HG03432 (cell line): ENCODE data around the gene JMJD1C.
"Not testable (repeated sequence)": the region's sequence is repeated elsewhere in the genome, so short reads cannot be mapped to it uniquely, and the experiment has no call there.

Experiments used
- ATAC-seq: cut with Tn5 transposase; IDR thresholded peaks from one replicate; pipeline ENCODE4 v1.9.1; 2021; ENCODE audit warnings: mild to moderate bottlenecking, moderate library complexity; ENCODE audit not compliant: unreplicated experiment

The JMJD1C gene

DNA sequence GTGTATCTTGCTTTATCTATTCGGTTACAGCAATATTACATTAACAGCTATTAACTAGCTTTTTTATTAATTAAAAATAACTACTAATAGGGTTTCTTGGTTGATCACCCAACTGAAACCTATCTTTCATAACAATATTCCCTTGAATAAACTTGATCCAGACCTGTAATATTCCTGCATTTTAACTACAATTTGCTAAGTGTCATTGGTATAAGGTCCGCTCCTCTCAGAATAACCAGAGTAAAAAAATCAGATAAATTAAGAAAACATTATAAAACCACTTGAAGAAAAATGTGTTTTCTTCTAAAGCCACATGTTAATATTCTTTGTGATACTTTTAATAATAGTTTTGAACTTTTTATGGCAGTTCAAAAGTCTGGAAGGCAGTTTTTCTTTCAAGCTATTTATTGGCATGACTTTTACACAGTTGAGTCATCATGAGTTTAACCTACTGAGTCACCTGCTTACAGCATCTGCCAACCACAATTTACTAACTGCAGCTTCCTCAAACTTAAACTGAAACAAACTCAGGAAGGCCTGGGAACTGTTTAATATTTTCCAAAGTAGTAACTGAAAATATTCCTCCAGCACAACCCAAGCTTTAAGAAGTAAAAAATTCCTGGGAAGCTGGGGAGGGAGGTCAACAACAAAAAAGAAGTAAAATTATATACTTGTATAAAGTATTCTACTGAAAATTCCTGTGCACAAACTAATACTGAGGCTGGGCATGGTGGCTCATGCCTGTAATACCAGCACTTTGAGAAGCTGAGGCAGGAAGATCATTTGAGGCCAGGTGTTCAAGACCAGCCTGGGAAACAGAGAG, 229.5 kb downstream of the JMJD1C start:
- ATAC-seq, result peak; percentile 94

DNA sequence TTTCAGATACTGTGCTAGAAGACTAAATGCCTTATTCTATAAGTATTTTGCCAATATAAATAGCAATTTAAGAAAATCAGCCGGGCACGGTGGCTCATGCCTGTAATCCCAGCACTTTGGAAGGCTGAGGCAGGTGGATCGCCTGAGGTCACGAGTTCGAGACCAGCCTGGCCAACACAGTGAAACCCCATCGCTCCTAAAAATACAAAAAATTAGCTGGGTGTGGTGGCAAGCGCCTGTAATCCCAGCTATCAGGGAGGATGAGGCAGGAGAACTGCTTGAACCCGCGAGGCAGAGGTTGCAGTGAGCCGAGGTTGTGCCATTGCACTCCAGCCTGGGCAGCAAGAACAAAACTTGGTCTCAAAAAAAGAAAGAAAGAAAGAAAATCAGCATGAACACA, 230.6 kb downstream of the JMJD1C start:
- not testable (repeated sequence) for ATAC-seq

DNA sequence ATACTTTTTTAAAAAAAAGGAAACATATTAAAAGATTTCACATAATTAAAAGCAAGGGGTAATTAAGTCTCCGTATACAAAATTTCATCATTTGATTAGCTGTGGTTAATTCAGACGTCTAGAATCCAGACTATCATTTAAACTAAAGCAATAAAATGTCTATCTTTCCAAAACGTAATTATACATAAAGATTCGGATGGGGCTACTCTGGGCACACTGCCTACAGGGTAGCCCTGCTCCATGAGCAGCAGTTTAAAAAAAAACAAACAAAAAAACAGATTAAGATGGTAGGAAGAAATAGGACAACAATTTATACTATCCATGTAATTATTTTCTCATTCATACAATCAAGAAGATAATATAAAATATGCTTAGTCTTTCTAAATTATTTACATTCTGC, 236.6 kb downstream of the JMJD1C start:
- ATAC-seq, result no peak

DNA sequence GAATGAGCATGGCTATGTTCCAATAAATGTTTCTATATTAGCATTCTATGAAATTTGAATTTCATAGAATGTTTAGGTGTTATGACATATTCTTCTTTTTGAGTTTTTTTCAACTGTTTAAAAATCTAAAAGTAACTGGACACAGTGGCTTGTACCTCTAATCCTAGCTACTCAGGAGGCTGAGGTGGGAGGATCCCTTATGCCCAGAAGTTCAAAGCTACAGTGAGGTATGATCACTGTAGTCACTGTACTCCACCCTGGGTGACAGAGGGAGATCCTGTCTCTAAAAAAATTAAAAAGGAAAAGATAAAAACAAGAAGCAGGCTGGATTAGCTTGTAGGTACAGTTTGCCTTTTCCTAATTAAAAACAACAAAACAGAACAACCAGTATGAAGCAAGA, 237.5 kb downstream of the JMJD1C start:
- ATAC-seq, result no peak

DNA sequence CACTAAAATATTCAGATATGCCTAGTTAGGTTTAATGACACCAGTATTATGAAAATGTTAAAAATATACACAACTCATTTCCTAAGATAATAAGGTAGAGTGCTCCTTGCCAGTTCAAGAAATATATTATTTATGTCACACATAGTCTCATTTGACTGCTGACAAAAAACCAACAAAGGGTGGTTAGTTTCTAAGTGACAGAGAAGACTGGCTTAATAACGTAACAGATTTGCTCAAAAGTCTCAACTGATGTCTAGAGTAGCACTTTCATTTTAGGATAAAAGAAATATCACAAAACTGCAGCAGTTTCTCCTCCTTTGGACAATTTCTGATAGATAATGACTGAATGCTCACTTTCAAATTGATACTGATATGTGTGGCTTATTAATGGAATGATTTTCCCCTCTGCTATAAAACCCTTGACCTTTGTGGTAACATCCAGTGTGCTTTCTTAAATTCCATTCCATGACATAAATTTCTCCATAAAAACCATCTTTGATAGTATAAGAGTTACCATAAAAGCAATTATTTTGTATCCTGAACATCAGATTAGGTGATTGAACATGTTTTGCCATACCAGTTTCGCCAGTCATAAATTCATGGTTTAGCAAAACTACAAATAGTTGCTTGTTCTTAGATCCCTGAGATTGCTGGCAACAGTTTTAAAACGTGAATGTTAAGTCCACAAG, 238.4 kb downstream of the JMJD1C start:
- peak; percentile 66 for ATAC-seq

DNA sequence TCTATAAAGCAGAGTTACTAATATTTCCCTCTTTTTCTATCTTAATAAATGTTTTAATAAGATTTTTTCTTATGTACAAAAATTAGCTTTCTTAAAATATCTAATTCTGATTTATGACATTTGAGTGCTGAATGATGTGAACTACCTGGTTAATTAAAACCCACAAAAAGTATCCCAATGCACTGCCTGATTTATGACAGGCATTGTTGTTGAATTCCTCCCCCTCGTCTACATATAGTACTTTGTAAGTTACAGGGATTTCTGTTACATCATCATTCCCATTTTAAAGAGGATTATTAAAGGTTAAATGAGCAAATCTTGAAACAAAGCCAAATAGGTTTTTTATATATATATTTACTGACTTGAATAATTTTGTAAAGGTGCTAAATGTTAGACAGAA, 241.5 kb downstream of the JMJD1C start:
- no peak for ATAC-seq

DNA sequence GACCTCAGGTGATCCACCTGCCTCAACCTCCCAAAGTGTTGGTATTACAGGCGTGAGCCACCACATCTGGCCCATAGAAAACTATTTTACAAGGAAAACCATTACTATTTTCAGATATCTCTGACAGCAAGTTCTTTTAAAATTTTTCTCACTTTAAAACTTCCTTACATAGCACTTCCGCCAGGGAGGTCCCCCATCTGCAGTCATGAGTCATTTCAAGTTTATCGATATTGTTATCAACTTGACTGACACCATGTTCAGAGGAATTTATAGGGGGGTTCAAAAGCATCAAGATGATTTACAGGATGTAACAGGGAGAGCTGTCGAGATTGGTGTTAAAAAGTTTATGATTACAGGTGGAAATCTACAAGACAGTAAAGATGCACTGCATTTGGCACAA, 243.8 kb downstream of the JMJD1C start:
- no peak for ATAC-seq

DNA sequence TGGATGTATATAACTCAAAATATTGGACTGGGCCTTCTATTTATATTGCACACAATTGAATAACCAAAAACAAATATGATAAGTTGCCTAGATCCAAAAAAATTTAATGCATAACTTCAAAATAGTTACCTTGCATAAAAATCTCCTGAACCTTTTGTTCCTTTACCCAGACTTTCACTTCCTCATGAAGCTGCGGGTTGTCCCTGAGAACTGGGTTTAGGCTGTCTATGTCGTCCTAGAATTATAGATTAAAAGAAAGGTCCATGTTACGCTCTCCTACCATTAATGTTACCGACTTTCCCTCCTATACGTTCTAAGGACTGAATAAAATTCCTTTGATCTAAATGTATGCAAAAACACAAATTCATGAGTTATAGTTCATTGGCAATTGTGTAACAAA, 246.0 kb downstream of the JMJD1C start:
- ATAC-seq, result no peak

DNA sequence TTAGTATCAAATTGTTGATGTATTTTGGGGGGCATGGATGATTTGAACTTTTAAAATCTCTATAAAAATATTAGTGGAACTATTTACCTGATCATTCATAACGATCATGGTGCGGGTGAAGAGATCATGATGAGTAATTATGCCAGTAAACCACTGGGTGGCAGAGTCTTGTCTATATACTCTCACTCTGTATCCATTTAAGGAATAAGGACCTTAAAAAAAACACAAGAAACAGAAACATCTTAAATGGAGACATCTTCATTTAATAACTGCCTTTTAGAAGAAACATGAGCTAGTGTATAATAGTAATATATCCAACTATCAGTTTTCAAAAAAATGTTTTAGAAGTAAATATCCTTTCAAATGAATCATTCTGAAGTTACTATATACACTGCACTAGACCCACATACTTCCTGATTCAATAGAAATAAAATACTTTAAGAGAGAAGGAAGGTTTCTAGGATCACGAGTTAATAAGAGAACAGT, 248.6 kb downstream of the JMJD1C start:
- ATAC-seq, result peak; percentile 90

DNA sequence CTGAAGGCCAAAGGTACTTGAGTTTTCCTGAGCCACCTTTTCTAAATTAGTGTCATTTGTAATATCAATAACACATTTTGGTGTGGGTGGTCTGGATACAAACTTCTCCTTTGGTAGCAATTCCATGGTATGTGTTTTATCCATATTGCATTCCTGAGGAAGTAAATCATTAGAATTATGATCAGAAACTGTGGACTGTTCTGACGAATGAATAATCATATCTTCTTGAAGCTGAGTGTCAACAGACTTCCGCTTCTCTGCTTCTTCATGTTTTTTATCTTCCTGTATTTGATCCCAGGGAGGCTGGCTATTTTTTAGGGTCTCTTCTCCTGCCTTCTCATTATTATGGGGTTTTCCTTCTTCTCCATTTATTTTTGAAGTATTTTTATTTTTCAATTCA, 251.2 kb downstream of the JMJD1C start:
- ATAC-seq, result no peak

DNA sequence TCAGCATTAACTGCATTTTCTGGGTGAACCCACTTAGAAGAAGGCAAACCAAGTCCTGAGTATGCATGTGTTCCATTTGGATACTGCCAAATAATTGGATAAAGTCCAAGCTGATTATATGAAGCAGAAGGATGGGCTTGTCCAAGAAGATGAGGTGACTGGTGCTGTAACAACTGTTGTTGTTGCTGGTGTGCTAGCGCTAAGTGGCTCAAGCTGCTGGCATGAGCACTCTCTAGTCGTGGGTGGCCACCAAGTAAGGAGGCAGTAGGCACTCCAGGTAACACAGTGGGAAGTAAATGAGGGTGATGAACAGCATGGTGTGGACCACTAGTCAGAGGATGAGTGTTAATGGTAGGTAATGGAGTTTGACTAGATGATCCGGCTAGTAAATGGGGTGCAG, 252.3 kb downstream of the JMJD1C start:
- ATAC-seq, result no peak

DNA sequence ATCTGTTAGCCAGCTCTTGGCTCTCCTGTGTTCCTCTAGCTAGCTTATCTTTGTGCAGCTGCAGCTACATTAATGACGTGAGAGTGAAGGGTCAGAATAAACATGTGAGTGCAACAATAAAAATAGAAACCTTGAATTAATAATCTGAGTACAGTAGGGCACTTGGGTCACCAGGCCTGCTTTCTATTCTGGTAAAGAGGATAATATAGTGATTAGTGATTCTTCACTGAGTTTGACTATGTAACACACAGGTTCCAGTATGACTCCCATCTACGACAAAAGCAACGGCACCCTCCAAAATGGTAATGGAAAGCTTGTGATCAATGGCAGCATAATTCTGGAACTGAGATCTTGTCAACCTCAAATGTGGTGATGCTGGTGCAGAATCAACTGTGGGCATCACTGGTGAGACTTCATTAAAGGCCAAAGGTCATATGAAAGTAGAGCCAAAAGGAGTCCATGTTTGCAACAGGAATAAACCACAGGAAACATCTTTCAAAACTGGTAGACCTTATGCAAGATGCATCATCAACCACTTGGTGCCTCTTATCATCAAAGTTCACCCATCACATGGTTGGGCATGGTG, 255.1 kb downstream of the JMJD1C start:
- peak; percentile 41 for ATAC-seq

DNA sequence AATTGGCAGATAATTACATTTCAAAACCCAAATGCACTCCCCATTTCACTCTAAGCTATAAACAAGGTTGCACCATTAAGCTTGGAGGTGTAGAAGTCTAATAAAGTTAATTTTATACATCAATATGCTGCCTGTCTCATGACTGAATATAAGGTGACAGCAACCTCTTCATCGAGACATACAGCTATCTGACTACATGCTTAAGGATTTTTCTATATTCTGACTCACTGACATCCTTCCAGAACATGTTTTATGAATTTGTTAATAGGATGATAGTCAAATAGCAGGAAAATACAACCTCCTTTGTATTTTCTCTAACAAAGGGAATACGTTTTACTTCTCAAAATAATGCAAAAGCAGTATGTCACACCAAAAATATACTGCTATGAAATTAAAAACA, 256.1 kb downstream of the JMJD1C start:
- ATAC-seq, result no peak

DNA sequence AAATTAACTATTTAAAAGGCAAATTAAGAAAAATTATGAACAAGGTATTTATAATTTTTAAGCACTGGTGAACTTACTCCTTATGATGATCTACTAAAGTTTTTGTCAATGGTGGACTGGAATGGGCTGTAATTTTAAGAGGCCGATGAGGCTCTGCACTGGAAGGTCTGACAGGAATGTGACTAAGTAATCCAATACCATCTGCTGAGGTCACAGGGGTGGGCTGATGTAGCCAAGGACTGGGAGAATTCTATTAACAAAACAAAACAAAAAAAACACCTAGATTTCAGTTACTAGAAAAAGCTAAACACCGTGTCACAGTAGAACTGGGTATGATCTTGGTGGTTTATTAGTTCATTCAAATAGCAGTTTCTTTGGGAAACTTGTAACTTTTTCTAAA, 256.8 kb downstream of the JMJD1C start:
- ATAC-seq, result no peak

DNA sequence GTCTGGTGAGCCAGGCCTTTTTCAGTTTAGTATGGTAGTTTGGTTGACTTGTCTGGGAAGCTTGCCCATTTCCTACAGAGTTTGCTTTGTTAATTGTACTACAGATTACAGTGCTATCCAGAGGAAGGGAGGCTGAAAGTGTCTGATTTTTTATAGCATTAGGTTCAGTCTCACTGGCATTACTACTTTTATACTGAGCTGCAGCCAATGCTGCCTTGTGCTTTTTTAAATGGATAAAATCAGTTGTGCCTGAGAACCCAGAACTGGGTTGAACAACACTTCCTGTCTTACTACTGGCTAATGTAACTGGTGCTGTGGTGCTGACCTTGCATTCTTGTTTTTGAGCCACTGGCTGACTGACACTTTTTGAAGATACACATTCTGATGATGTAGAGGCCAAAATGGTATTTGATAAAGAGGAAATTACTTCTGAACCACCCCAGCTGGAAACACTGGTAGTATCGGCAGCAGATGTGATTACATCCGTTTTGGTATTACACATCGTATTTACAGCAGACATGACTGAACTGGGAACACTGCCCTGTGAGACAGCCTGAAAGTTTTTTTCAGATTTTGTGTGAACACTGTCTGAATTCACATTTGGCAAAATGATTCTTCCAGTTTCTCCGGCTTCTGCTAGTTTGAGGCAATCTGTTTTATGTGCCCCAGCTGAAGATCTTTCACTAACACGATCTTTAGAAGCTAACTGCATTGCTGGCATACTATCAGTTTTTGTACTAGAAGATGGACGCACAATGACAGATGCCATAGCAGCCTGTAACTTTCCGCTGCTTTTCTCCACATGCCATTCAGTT, 258.6 kb downstream of the JMJD1C start:
- ATAC-seq, result peak; percentile 53

DNA sequence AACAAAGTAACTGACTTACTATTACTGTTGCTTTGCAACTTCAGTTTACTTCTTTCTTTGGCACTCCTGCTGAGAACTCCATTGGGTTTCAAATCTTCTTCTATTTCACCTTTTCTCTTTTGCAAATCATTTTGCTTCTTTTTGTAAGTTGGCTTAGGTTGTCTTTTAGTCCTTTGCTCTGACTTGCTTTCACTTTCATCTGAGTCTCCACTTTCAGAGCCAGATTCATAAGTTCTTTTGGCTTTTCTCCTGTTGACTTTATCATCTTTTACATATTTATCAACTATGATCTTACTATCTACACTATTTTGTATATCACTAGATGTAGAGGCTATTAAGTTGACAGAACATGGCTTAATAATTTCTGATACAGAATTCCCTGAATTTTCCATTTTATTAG, 259.2 kb downstream of the JMJD1C start:
- no peak for ATAC-seq

DNA sequence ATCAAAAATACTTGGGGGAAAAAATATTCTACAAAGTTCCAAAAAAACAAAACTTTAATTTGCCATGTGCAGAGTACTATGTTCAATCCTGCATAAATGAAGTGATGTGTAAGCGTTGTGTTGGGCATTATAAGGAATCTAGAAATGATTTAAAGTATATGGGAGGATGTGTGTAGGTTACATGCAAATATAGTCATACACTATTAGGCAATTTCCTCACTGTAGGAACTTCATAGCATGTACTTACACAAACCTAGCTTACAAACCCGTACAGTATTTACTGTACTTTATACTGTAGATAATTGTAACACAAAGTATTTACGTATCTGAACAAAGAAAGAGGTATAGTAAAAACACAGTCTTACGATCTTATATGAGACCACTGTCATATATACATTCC, 260.4 kb downstream of the JMJD1C start:
- ATAC-seq, result no peak

DNA sequence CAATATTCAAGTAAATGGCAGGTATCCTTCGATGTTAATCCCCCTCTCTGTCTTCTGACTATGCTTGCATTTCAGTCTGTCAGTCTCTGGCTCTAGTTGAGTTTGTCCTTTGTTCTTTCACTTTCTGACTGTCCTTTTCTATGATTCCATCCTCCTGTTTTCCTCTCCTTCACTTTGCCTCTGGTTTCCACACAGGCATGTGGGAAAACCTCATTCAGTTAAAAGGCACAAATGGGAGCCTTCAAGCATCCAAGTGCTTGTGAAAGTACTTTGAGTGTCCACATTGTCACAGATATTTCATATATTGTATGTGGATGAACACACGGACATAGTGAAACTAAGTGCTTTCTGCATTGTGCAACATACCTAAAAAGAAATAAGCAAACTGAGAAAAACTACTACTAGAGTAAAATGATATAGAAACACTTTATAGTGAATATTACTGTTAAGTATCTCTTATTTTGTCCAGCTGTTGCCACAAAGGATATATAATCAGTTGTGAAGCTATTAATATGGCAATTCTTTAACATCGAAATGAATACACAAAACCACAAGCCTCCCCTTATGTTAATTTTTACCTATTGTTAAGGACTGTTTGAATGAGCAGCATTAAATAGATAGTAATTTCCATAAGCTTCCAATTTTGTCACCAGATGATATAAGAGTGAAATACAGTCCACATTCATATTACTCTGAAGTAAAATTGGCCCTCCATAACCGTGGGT, 260.9 kb downstream of the JMJD1C start:
- ATAC-seq, result peak; percentile 55

DNA sequence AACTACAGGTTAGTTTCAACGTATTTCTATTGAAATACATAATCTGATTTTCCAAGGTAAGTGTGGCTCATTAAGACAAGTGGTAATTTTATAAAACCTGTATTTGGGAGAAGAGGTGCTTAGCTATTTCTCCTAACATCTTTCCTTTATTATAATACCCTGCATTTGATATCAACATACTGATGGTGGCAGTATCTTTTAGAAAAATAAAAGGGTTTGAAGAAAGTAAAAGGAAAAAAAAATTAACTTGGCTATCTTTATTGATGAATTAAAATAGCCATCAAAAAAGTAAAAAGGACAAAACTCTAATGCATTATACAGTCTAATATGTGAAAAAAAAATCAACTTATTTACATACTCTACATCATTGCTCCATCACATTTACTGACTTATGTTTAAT, 264.7 kb downstream of the JMJD1C start:
- no peak for ATAC-seq

DNA sequence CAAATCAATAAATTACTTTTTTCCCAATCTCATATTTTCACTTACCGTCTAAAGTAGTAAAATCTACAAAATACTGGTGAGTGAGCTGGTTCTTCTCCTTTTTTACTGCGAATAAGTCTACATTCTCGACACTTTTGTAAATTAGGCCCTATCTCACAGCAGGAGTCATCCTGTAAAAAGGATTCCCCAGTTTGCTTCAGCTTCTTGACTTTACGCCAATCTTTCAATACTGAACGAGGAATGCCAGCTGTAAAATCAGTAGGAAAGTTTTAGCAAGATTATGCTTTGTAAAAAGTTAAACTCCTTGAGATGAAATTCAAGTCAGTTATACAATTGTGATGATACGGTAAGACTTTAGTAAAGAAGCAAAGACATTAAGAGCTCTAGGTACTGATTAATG, 265.3 kb downstream of the JMJD1C start:
- no peak for ATAC-seq
